HepG2 (cell line): ENCODE results near the gene OBP2A. TPM values are rescaled to one million over a fixed set of nuclear protein-coding genes. Genes with fewer than 3 reads are reported as not detected.
A peak's percentile ranks its signal among the peaks of the same experiment; 100 is the strongest.

ENCODE experiments used
- BCL6 ChIP-seq: IDR thresholded peaks from 2 replicates; pipeline ENCODE4 v1.6.1; 2016; ENCODE audit warnings: missing genetic modification reagents, missing compliant biosample characterization
- FOXC1 ChIP-seq: sonication (generic); formaldehyde crosslinking; IDR thresholded peaks from 2 replicates; pipeline ENCODE4 v1.8.0; 2022; ENCODE audit warnings: mild to moderate bottlenecking, missing genetic modification reagents, borderline replicate concordance
- HNRNPLL ChIP-seq: fragments of 200-400 bp; formaldehyde crosslinking; IDR thresholded peaks from 2 replicates; pipeline ENCODE4 v1.6.1; 2017; ENCODE audit warnings: mild to moderate bottlenecking, low read depth, low read length; ENCODE audit not compliant: poor library complexity, severe bottlenecking
- HOXA9 ChIP-seq: sonication (generic); formaldehyde crosslinking; IDR thresholded peaks from 2 replicates; pipeline ENCODE4 v1.8.1; 2022; ENCODE audit warnings: missing genetic modification reagents, mild to moderate bottlenecking, moderate library complexity, borderline replicate concordance
- KDM1A ChIP-seq: IDR thresholded peaks from 2 replicates; pipeline ENCODE4 v1.6.1; 2016; ENCODE audit warnings: missing compliant biosample characterization
- NFKB2 ChIP-seq: sonication (generic); formaldehyde crosslinking; IDR thresholded peaks from 2 replicates; pipeline ENCODE4 v1.4.0; 2020; ENCODE audit warnings: missing genetic modification reagents, borderline replicate concordance
- ONECUT2 ChIP-seq: sonication (generic); formaldehyde crosslinking; IDR thresholded peaks from 2 replicates; pipeline ENCODE4 v1.4.0; 2020; ENCODE audit warnings: missing genetic modification reagents
- RXRB ChIP-seq: IDR thresholded peaks from 2 replicates; pipeline ENCODE4 v1.6.1; 2016; ENCODE audit warnings: borderline replicate concordance, missing genetic modification reagents, missing compliant biosample characterization
- ZKSCAN8 ChIP-seq: IDR thresholded peaks from 2 replicates; pipeline ENCODE4 v1.6.1; 2016; ENCODE audit warnings: borderline replicate concordance, missing genetic modification reagents, missing compliant biosample characterization
- ZMYM3 ChIP-seq: sonication (generic); formaldehyde crosslinking; IDR thresholded peaks from 2 replicates; pipeline ENCODE4 v1.5.1; 2020; ENCODE audit warnings: mild to moderate bottlenecking, missing genetic modification reagents
- ZNF121 ChIP-seq: sonication (generic); formaldehyde crosslinking; IDR thresholded peaks from 2 replicates; pipeline ENCODE4 v1.5.0; 2020; ENCODE audit warnings: mild to moderate bottlenecking, missing genetic modification reagents
- ZNF17 ChIP-seq: sonication (generic); formaldehyde crosslinking; IDR thresholded peaks from 2 replicates; pipeline ENCODE4 v1.5.0; 2020; ENCODE audit warnings: mild to moderate bottlenecking, missing genetic modification reagents
- ZNF235 ChIP-seq: sonication (generic); formaldehyde crosslinking; IDR thresholded peaks from 2 replicates; pipeline ENCODE4 v1.8.1; 2023; ENCODE audit warnings: mild to moderate bottlenecking, missing genetic modification reagents, borderline replicate concordance
- ZNF572 ChIP-seq: sonication (generic); formaldehyde crosslinking; IDR thresholded peaks from 2 replicates; pipeline ENCODE4 v1.5.1; 2020; ENCODE audit warnings: mild to moderate bottlenecking, missing genetic modification reagents
- ZNF652 ChIP-seq: IDR thresholded peaks from 2 replicates; pipeline ENCODE4 v1.6.1; 2016; ENCODE audit warnings: low read depth, borderline replicate concordance
- ZNF746 ChIP-seq: sonication (generic); formaldehyde crosslinking; IDR thresholded peaks from 2 replicates; pipeline ENCODE4 v1.8.0; 2022; ENCODE audit warnings: mild to moderate bottlenecking, missing genetic modification reagents
- polyA plus RNA-seq, 8 experiments: library from polyadenylated mRNA; depleted of rRNA in 3 of 8; stranded (reverse) in 7 of 8; unstranded in 1 of 8; fragments of >200 nt; fragmentation: Illumina TruSeq in 4 of 8; extraction: Trizol in 4 of 8; gene quantifications; 2 replicates each; pipeline versions ENCODE4 v1.2.1 to v1.2.3, GENCODE V29; 2011 to 2016; ENCODE audit warnings: low read depth in 4 of 8, missing spikeins in 1 of 8, mixed read lengths in 1 of 8; ENCODE audit not compliant: insufficient read depth in 1 of 8
- total RNA-seq, 5 experiments: library from RNA; depleted of rRNA; stranded (reverse); fragments of >200 nt; fragmentation: Illumina TruSeq; extraction: Trizol; gene quantifications; 2 replicates each; pipeline ENCODE4 v1.2.3, GENCODE V29; 2016; ENCODE audit warnings: low read depth in 1 of 5
- TF ChIP-seq, protein P1 (sequence below): sonication (generic); formaldehyde crosslinking; IDR thresholded peaks from 2 replicates; pipeline ENCODE4 v1.5.1; 2020; ENCODE audit warnings: missing genetic modification reagents, mild to moderate bottlenecking, borderline replicate concordance
- TF ChIP-seq, protein P2 (sequence below): sonication (generic); formaldehyde crosslinking; IDR thresholded peaks from 2 replicates; pipeline ENCODE4 v1.4.0; 2020; ENCODE audit warnings: missing genetic modification reagents, borderline replicate concordance
- TF ChIP-seq, protein P3 (sequence below): sonication (generic); formaldehyde crosslinking; IDR thresholded peaks from 2 replicates; pipeline ENCODE4 v1.8.1; 2023; ENCODE audit warnings: missing genetic modification reagents, inconsistent platforms, borderline replicate concordance
- TF ChIP-seq, protein P4 (sequence below): sonication (generic); formaldehyde crosslinking; IDR thresholded peaks from 2 replicates; pipeline ENCODE4 v1.4.0; 2020; ENCODE audit warnings: mild to moderate bottlenecking, missing genetic modification reagents
- TF ChIP-seq, protein P5 (sequence below): sonication (generic); formaldehyde crosslinking; IDR thresholded peaks from 2 replicates; pipeline ENCODE4 v1.4.0; 2020; ENCODE audit warnings: missing genetic modification reagents, borderline replicate concordance
- TF ChIP-seq, protein P6 (sequence below): sonication (generic); formaldehyde crosslinking; IDR thresholded peaks from 2 replicates; pipeline ENCODE4 v1.9.0; 2021; ENCODE audit warnings: missing genetic modification reagents, borderline replicate concordance

OBP2A gene
- total and polyA plus RNA-seq, 2 of the 13 experiments (the other 11 are each of a cell fraction or from before 2014, with no cell fraction given): 0.32 TPM; not detected in 1

DNA sequence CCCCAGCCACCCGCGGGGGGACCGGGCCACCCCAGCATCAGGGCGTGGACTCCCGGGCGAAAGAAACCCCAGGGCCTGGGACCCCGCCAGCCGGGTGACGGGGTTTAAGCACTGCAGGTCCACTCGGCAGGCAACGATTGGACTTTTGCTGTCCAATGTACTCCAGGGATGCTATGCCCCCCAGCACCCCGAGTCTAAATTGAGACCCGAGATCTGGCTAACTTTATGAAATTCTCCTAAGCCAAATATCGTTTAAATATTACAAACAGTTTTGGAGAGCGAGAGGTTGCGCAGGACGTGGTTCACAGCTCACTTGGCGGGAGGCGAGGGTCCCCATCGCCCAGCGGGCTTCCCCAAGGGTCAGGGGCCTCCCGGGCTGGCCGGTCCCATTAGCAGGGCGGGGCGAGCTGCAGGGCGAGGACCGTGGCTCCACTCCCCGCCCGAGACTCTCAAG lies 45.8 kb upstream of the OBP2A start (continued):
- no peak for TF ChIP-seq NFKB2 (CRISPR knock-in tag)
- TF ChIP-seq, protein P1, sequence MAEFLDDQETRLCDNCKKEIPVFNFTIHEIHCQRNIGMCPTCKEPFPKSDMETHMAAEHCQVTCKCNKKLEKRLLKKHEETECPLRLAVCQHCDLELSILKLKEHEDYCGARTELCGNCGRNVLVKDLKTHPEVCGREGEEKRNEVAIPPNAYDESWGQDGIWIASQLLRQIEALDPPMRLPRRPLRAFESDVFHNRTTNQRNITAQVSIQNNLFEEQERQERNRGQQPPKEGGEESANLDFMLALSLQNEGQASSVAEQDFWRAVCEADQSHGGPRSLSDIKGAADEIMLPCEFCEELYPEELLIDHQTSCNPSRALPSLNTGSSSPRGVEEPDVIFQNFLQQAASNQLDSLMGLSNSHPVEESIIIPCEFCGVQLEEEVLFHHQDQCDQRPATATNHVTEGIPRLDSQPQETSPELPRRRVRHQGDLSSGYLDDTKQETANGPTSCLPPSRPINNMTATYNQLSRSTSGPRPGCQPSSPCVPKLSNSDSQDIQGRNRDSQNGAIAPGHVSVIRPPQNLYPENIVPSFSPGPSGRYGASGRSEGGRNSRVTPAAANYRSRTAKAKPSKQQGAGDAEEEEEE: no peak
- no peak for TF ChIP-seq RXRB (CRISPR knock-in tag)
- TF ChIP-seq KDM1A: no peak
- TF ChIP-seq, protein P2, sequence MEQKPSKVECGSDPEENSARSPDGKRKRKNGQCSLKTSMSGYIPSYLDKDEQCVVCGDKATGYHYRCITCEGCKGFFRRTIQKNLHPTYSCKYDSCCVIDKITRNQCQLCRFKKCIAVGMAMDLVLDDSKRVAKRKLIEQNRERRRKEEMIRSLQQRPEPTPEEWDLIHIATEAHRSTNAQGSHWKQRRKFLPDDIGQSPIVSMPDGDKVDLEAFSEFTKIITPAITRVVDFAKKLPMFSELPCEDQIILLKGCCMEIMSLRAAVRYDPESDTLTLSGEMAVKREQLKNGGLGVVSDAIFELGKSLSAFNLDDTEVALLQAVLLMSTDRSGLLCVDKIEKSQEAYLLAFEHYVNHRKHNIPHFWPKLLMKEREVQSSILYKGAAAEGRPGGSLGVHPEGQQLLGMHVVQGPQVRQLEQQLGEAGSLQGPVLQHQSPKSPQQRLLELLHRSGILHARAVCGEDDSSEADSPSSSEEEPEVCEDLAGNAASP (CRISPR knock-in tag): no peak
- TF ChIP-seq, protein P3, sequence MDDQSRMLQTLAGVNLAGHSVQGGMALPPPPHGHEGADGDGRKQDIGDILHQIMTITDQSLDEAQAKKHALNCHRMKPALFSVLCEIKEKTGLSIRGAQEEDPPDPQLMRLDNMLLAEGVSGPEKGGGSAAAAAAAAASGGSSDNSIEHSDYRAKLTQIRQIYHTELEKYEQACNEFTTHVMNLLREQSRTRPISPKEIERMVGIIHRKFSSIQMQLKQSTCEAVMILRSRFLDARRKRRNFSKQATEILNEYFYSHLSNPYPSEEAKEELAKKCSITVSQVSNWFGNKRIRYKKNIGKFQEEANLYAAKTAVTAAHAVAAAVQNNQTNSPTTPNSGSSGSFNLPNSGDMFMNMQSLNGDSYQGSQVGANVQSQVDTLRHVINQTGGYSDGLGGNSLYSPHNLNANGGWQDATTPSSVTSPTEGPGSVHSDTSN (CRISPR knock-in tag): no peak
- TF ChIP-seq, protein P4, sequence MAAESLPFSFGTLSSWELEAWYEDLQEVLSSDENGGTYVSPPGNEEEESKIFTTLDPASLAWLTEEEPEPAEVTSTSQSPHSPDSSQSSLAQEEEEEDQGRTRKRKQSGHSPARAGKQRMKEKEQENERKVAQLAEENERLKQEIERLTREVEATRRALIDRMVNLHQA (CRISPR knock-in tag): no peak
- no peak for TF ChIP-seq ZMYM3 (CRISPR knock-in tag)
- TF ChIP-seq ZNF572 (CRISPR knock-in tag): no peak
- no peak for TF ChIP-seq HNRNPLL
- TF ChIP-seq ONECUT2: 0 out of 2 replicates have a peak, but pooled peaks have one; percentile 9
- TF ChIP-seq ZNF121 (CRISPR knock-in tag): no peak
- TF ChIP-seq ZNF746 (CRISPR knock-in tag): peak; percentile 31; the same call in 1 of the 2 replicates
- no peak for TF ChIP-seq BCL6 (CRISPR knock-in tag)
- TF ChIP-seq ZKSCAN8 (CRISPR knock-in tag): no peak
- TF ChIP-seq, protein P5, sequence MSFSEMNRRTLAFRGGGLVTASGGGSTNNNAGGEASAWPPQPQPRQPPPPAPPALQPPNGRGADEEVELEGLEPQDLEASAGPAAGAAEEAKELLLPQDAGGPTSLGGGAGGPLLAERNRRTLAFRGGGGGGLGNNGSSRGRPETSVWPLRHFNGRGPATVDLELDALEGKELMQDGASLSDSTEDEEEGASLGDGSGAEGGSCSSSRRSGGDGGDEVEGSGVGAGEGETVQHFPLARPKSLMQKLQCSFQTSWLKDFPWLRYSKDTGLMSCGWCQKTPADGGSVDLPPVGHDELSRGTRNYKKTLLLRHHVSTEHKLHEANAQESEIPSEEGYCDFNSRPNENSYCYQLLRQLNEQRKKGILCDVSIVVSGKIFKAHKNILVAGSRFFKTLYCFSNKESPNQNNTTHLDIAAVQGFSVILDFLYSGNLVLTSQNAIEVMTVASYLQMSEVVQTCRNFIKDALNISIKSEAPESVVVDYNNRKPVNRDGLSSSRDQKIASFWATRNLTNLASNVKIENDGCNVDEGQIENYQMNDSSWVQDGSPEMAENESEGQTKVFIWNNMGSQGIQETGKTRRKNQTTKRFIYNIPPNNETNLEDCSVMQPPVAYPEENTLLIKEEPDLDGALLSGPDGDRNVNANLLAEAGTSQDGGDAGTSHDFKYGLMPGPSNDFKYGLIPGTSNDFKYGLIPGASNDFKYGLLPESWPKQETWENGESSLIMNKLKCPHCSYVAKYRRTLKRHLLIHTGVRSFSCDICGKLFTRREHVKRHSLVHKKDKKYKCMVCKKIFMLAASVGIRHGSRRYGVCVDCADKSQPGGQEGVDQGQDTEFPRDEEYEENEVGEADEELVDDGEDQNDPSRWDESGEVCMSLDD: 0 out of 2 replicates have a peak, but pooled peaks have one; percentile 44
- TF ChIP-seq, protein P6, sequence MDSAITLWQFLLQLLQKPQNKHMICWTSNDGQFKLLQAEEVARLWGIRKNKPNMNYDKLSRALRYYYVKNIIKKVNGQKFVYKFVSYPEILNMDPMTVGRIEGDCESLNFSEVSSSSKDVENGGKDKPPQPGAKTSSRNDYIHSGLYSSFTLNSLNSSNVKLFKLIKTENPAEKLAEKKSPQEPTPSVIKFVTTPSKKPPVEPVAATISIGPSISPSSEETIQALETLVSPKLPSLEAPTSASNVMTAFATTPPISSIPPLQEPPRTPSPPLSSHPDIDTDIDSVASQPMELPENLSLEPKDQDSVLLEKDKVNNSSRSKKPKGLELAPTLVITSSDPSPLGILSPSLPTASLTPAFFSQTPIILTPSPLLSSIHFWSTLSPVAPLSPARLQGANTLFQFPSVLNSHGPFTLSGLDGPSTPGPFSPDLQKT (CRISPR knock-in tag): no peak
- no peak for TF ChIP-seq ZNF652
- no peak for TF ChIP-seq HOXA9
- TF ChIP-seq ZNF17: no peak
- TF ChIP-seq FOXC1 (CRISPR knock-in tag): 0 out of 2 replicates have a peak, but pooled peaks have one; percentile 21
- no peak for TF ChIP-seq ZNF235 (CRISPR knock-in tag)
